SK-N-SH treated with all-trans-retinoic acid at 6 μM for 48 hours (cell line): ENCODE data around the gene SYNE1.

ENCODE experiments used
- ATAC-seq: fragments of 200-7000 bp; cut with Tn5 transposase; 3 replicates; pipeline ENCODE4 v1.9.1; 2020; ENCODE audit warnings: mild to moderate bottlenecking, moderate library complexity
- ARNTL ChIP-seq: fragments of 450-650 bp; formaldehyde crosslinking; IDR thresholded peaks from 2 replicates; pipeline ENCODE4 v1.5.0; 2020; ENCODE audit warnings: low read depth, mild to moderate bottlenecking, moderate library complexity, borderline replicate concordance
- ESRRG ChIP-seq: fragments of 250-450 bp; sonication (Bioruptor Pico); IDR thresholded peaks from 2 replicates; pipeline ENCODE4 v1.6.1; 2021; ENCODE audit warnings: mild to moderate bottlenecking
- GLIS3 ChIP-seq: fragments of 250-450 bp; sonication (Bioruptor Pico); IDR thresholded peaks from 2 replicates; pipeline ENCODE4 v1.5.0; 2020; ENCODE audit warnings: mild to moderate bottlenecking, moderate library complexity
- ISL1 ChIP-seq: fragments of 250-450 bp; sonication (Bioruptor Pico); IDR thresholded peaks from 2 replicates; pipeline ENCODE4 v2.1.2; 2022; ENCODE audit warnings: mild to moderate bottlenecking, moderate library complexity
- OSR1 ChIP-seq: fragments of 250-450 bp; sonication (Bioruptor Pico); IDR thresholded peaks from 2 replicates; pipeline ENCODE4 v1.8.0; 2022; ENCODE audit warnings: moderate library complexity, mild to moderate bottlenecking, inconsistent platforms
- PPARA ChIP-seq: fragments of 250-450 bp; sonication (Bioruptor Pico); IDR thresholded peaks from 2 replicates; pipeline ENCODE4 v1.5.0; 2020; ENCODE audit warnings: mild to moderate bottlenecking, borderline replicate concordance
- RARB ChIP-seq: fragments of 250-450 bp; sonication (Bioruptor Pico); IDR thresholded peaks from 2 replicates; pipeline ENCODE4 v1.8.0; 2021; ENCODE audit warnings: mild to moderate bottlenecking, moderate library complexity
- SNAI2 ChIP-seq: fragments of 250-450 bp; sonication (Bioruptor Pico); IDR thresholded peaks from 2 replicates; pipeline ENCODE4 v1.5.0; 2020; ENCODE audit warnings: mild to moderate bottlenecking, moderate library complexity
- TCF4 ChIP-seq: fragments of 250-450 bp; sonication (Bioruptor Pico); IDR thresholded peaks from 2 replicates; pipeline ENCODE4 v1.8.0; 2021; ENCODE audit warnings: mild to moderate bottlenecking, moderate library complexity, borderline replicate concordance
- TOX ChIP-seq: fragments of 250-450 bp; sonication (Bioruptor Pico); IDR thresholded peaks from 2 replicates; pipeline ENCODE4 v1.8.0; 2021; ENCODE audit warnings: mild to moderate bottlenecking, moderate library complexity, borderline replicate concordance
- ZC3H10 ChIP-seq: fragments of 250-450 bp; sonication (Bioruptor Pico); IDR thresholded peaks from 2 replicates; pipeline ENCODE4 v1.5.1; 2021; ENCODE audit warnings: mild to moderate bottlenecking, moderate library complexity
- ZFP3 ChIP-seq: fragments of 250-450 bp; sonication (Bioruptor Pico); IDR thresholded peaks from 2 replicates; pipeline ENCODE4 v1.5.0; 2020; ENCODE audit warnings: mild to moderate bottlenecking, moderate library complexity
- ZFP30 ChIP-seq: fragments of 450-650 bp; formaldehyde crosslinking; IDR thresholded peaks from 2 replicates; pipeline ENCODE4 v1.5.0; 2022; ENCODE audit warnings: mild to moderate bottlenecking, moderate library complexity
- ZNF565 ChIP-seq: fragments of 450-650 bp; formaldehyde crosslinking; conservative IDR thresholded peaks from 2 replicates; pipeline ENCODE4 v1.5.0; 2020; ENCODE audit warnings: low read depth, mild to moderate bottlenecking, moderate library complexity
- ZNF70 ChIP-seq: fragments of 450-650 bp; formaldehyde crosslinking; IDR thresholded peaks from 2 replicates; pipeline ENCODE4 v1.5.0; 2020; ENCODE audit warnings: mild to moderate bottlenecking, moderate library complexity
- ZNF8 ChIP-seq: fragments of 450-650 bp; formaldehyde crosslinking; IDR thresholded peaks from 2 replicates; pipeline ENCODE4 v1.5.0; 2020; ENCODE audit warnings: mild to moderate bottlenecking, moderate library complexity
- TF ChIP-seq, protein P1 (sequence below): fragments of 250-450 bp; sonication (Bioruptor Pico); IDR thresholded peaks from 2 replicates; pipeline ENCODE4 v1.5.1; 2021; ENCODE audit warnings: mild to moderate bottlenecking, moderate library complexity
- TF ChIP-seq, protein P2 (sequence below): fragments of 250-450 bp; sonication (Bioruptor Pico); IDR thresholded peaks from 2 replicates; pipeline ENCODE4 v1.8.0; 2021; ENCODE audit warnings: low read depth, mild to moderate bottlenecking, moderate library complexity, borderline replicate concordance
- TF ChIP-seq, protein P3 (sequence below): fragments of 250-450 bp; sonication (Bioruptor Pico); IDR thresholded peaks from 2 replicates; pipeline ENCODE4 v1.5.1; 2020; ENCODE audit warnings: low read depth, mild to moderate bottlenecking, moderate library complexity
- TF ChIP-seq, protein P4 (sequence below): fragments of 250-450 bp; sonication (Bioruptor Pico); IDR thresholded peaks from 2 replicates; pipeline ENCODE4 v1.8.0; 2020; ENCODE audit warnings: mild to moderate bottlenecking, moderate library complexity, borderline replicate concordance

The SYNE1 gene

DNA sequence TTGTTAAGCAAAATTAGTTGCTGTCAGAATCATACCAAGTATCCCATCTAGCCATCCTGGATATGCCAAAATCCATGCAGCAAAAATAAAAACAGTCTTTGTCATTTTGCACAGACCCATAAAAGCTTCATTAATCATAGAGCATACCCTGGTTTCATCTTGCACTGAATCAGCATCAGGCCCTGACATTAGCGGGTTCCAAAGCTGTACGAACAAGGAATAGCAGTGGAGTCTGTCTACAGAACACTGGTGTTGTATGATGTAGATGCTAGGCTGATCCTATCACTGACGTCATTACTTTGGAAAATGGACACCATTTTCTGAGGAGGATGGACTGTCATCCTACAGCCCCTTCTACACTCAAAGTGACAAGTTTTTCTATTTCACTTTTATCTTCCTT lies 514.1 kb downstream of the SYNE1 start:
- ATAC-seq = no peak

DNA sequence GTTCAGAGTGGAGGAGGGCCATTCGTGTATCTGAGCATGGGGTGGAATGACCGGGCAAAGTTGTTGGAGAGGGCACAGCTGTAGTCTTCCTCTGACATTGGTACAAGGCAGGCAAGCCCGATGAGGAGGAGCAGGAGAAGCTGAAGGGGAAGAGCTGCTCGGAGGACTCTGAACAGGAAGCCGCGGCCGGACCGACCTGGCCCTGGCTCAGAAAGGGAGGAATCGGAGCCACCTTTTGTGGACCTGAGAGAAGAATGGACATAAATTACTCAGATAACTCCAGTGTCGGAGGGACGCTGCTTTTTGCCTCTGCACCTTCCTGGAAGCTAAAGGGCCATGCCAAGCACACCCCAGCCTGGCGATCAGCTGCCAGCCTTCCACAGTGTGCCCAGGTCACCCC lies 514.7 kb downstream of the SYNE1 start:
- no peak for ATAC-seq
- TF ChIP-seq, protein P1, sequence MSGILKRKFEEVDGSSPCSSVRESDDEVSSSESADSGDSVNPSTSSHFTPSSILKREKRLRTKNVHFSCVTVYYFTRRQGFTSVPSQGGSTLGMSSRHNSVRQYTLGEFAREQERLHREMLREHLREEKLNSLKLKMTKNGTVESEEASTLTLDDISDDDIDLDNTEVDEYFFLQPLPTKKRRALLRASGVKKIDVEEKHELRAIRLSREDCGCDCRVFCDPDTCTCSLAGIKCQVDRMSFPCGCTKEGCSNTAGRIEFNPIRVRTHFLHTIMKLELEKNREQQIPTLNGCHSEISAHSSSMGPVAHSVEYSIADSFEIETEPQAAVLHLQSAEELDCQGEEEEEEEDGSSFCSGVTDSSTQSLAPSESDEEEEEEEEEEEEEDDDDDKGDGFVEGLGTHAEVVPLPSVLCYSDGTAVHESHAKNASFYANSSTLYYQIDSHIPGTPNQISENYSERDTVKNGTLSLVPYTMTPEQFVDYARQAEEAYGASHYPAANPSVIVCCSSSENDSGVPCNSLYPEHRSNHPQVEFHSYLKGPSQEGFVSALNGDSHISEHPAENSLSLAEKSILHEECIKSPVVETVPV (CRISPR knock-in tag) = no peak
- TF ChIP-seq ZNF70 (CRISPR knock-in tag) (no peak), GLIS3 (CRISPR knock-in tag) (no peak), TOX (CRISPR knock-in tag) (no peak), OSR1 (CRISPR knock-in tag) (no peak), SNAI2 (no peak), RARB (no peak), ZFP3 (CRISPR knock-in tag) (no peak), ARNTL (CRISPR knock-in tag) (no peak), ISL1 (CRISPR knock-in tag) (no peak), ZC3H10 (CRISPR knock-in tag) (no peak), ZFP30 (no peak), ZNF565 (CRISPR knock-in tag) (no peak), PPARA (CRISPR knock-in tag) (no peak), TCF4 (CRISPR knock-in tag) (no peak)
- TF ChIP-seq, protein P2, sequence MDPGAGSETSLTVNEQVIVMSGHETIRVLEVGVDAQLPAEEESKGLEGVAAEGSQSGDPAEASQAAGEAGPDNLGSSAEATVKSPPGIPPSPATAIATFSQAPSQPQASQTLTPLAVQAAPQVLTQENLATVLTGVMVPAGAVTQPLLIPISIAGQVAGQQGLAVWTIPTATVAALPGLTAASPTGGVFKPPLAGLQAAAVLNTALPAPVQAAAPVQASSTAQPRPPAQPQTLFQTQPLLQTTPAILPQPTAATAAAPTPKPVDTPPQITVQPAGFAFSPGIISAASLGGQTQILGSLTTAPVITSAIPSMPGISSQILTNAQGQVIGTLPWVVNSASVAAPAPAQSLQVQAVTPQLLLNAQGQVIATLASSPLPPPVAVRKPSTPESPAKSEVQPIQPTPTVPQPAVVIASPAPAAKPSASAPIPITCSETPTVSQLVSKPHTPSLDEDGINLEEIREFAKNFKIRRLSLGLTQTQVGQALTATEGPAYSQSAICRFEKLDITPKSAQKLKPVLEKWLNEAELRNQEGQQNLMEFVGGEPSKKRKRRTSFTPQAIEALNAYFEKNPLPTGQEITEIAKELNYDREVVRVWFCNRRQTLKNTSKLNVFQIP = no peak
- TF ChIP-seq, protein P3, sequence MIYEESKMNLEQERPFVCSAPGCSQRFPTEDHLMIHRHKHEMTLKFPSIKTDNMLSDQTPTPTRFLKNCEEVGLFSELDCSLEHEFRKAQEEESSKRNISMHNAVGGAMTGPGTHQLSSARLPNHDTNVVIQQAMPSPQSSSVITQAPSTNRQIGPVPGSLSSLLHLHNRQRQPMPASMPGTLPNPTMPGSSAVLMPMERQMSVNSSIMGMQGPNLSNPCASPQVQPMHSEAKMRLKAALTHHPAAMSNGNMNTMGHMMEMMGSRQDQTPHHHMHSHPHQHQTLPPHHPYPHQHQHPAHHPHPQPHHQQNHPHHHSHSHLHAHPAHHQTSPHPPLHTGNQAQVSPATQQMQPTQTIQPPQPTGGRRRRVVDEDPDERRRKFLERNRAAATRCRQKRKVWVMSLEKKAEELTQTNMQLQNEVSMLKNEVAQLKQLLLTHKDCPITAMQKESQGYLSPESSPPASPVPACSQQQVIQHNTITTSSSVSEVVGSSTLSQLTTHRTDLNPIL = no peak
- TF ChIP-seq, all 23 proteins: peak for 0

More for the DNA sequence above, 514.1 kb downstream of the SYNE1 start:
- TF ChIP-seq ZFP3 (CRISPR knock-in tag) (no peak), SNAI2 (no peak), RARB (no peak), ZNF8 (CRISPR knock-in tag) (no peak), PPARA (CRISPR knock-in tag) (no peak), GLIS3 (CRISPR knock-in tag) (no peak), ZFP30 (no peak), TCF4 (CRISPR knock-in tag) (no peak), ZNF70 (CRISPR knock-in tag) (no peak)
- TF ChIP-seq, protein P4, sequence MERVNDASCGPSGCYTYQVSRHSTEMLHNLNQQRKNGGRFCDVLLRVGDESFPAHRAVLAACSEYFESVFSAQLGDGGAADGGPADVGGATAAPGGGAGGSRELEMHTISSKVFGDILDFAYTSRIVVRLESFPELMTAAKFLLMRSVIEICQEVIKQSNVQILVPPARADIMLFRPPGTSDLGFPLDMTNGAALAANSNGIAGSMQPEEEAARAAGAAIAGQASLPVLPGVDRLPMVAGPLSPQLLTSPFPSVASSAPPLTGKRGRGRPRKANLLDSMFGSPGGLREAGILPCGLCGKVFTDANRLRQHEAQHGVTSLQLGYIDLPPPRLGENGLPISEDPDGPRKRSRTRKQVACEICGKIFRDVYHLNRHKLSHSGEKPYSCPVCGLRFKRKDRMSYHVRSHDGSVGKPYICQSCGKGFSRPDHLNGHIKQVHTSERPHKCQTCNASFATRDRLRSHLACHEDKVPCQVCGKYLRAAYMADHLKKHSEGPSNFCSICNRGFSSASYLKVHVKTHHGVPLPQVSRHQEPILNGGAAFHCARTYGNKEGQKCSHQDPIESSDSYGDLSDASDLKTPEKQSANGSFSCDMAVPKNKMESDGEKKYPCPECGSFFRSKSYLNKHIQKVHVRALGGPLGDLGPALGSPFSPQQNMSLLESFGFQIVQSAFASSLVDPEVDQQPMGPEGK (CRISPR knock-in tag) = no peak
- TF ChIP-seq, protein P2 = no peak
- TF ChIP-seq, protein P3 = no peak

DNA sequence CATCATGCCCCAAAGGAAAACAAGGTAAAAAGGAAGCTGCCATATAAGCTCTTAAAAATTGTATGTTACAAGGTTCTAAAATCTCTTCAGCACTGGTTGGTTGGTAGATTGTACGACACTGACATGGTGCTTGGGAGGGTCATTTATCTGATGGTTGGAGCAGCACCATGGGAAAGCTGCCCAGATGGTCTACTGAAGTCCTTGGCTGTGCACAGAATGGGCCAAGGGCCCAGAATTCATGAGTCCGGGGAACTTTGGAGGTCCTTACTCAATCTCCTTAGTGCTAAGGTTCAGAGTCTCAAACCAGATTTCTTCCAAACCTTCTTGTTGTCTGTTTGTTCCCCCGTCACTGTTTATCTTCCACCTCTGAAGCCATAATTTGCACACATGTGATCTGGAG lies 515.3 kb downstream of the SYNE1 start:
- ATAC-seq = no peak
- TF ChIP-seq TOX (CRISPR knock-in tag) = no peak
- no peak for TF ChIP-seq ISL1 (CRISPR knock-in tag)
- no peak for TF ChIP-seq ZNF8 (CRISPR knock-in tag)
- no peak for TF ChIP-seq OSR1 (CRISPR knock-in tag)
- no peak for TF ChIP-seq ZNF565 (CRISPR knock-in tag)
- no peak for TF ChIP-seq ZFP30
- no peak for TF ChIP-seq ESRRG (CRISPR knock-in tag)
- no peak for TF ChIP-seq ZNF70 (CRISPR knock-in tag)
- TF ChIP-seq, protein P3 = no peak
- TF ChIP-seq, protein P1 (CRISPR knock-in tag) = no peak
- no peak for TF ChIP-seq GLIS3 (CRISPR knock-in tag)
- no peak for TF ChIP-seq PPARA (CRISPR knock-in tag)
- TF ChIP-seq RARB = no peak
- no peak for TF ChIP-seq ZC3H10 (CRISPR knock-in tag)
- TF ChIP-seq ZFP3 (CRISPR knock-in tag) = no peak
- TF ChIP-seq, protein P4 (CRISPR knock-in tag) = no peak
